ENCODE results near the gene PTCH2.
"Not testable (repeated sequence)": the region's sequence is repeated elsewhere in the genome, so short reads cannot be mapped to it uniquely, and the experiment has no call there.

Gene PTCH2

GRCh38 chr1:44820328-44821239, 22.5 kb downstream of the PTCH2 start:
- no peak for DNase-seq (ENCODE audit: low read depth in 3 of 3)

GRCh38 chr1:44819608-44820327, 23.3 kb downstream of the PTCH2 start:
- DNase-seq (ENCODE audit: low read depth in 3 of 3), result peak; percentile 70 to 86 (median 71)

GRCh38 chr1:44819196-44819607, 23.9 kb downstream of the PTCH2 start:
- DNase-seq (ENCODE audit: low read depth in 3 of 3), result no peak

- no peak for DNase-seq (ENCODE audit: low read depth in 3 of 3)
Measured at GRCh38 chr1:44817771-44818495, 25.1 kb downstream of the PTCH2 start.

- DNase-seq (ENCODE audit: low read depth in 3 of 3), result no peak
Measured at GRCh38 chr1:44817307-44817706, 25.7 kb downstream of the PTCH2 start.

GRCh38 chr1:44815926-44816325, 27.1 kb downstream of the PTCH2 start:
- DNase-seq (ENCODE audit: low read depth in 3 of 3), result not testable (repeated sequence)

- DNase-seq (ENCODE audit: low read depth in 3 of 3), result no peak
Measured at GRCh38 chr1:44812822-44813543, 30.1 kb downstream of the PTCH2 start.

GRCh38 chr1:44811234-44811633, 31.8 kb downstream of the PTCH2 start:
- DNase-seq (ENCODE audit: low read depth in 3 of 3), result no peak

GRCh38 chr1:44810762-44811105, 32.3 kb downstream of the PTCH2 start:
- DNase-seq (ENCODE audit: low read depth in 3 of 3), result not testable (repeated sequence)

- no peak for DNase-seq (ENCODE audit: low read depth in 3 of 3)
Measured at GRCh38 chr1:44810101-44810761, 32.8 kb downstream of the PTCH2 start.

- peak; percentile 78 to 86 (median 82) for DNase-seq (ENCODE audit: low read depth in 3 of 3)
Measured at GRCh38 chr1:44808938-44809917, 33.8 kb downstream of the PTCH2 start.

GRCh38 chr1:44808063-44808937, 34.8 kb downstream of the PTCH2 start, which contains the start of gene BTBD19:
Gene BTBD19, plus strand, starts transcription at chr1:44808523. Its CDS starts 298 bp downstream, at chr1:44808821.
- DNase-seq (ENCODE audit: low read depth in 3 of 3), result peak; percentile 71 to 77 (median 76)

GRCh38 chr1:44807364-44808062, 35.5 kb downstream of the PTCH2 start:
- peak; percentile 83 to 88 (median 85) for DNase-seq (ENCODE audit: low read depth in 3 of 3)

- no peak for DNase-seq (ENCODE audit: low read depth in 3 of 3)
Measured at GRCh38 chr1:44806704-44807363, 36.2 kb downstream of the PTCH2 start, which contains the start of gene DYNLT4. Gene DYNLT4, minus strand, starts transcription at chr1:44807351. Its CDS starts 683 bp downstream, at chr1:44806668.

- no peak for DNase-seq (ENCODE audit: low read depth in 3 of 3)
Measured at GRCh38 chr1:44806025-44806703, 36.9 kb downstream of the PTCH2 start.

GRCh38 chr1:44805311-44806024, 37.6 kb downstream of the PTCH2 start:
- DNase-seq (ENCODE audit: low read depth in 3 of 3), result no peak
